Pancreas (tissue), 10 donors: ENCODE data around the gene TENM3. TPM values are rescaled to one million over a fixed set of nuclear protein-coding genes. Genes with fewer than 3 reads are reported as not detected.

Experiments
- ATAC-seq, 4 donors: fragments of 200-7000 bp; cut with Tn5 transposase; one replicate each; pipeline versions ENCODE4 v1.8.0 to v1.9.1; 2020; ENCODE audit warnings: mild to moderate bottlenecking in 4 of 4, moderate library complexity in 4 of 4
- DNase-seq, 6 donors: peaks; one replicate each; pipeline ENCODE4 v3.0.0-alpha.2; 2020
- FAIRE-seq: peaks from 2 replicates; lab custom pipeline; 2012; peaks lifted over from hg19 to GRCh38; lab: Jason Lieb, UNC
- H3K27ac ChIP-seq, 4 donors: fragments of 200-600 bp; sonication (generic); 1 replicate in 3 of 4; 2 replicates in 1 of 4; pipeline versions ENCODE4 v1.5.0 to v1.8.0; 2020
- H3K27me3 ChIP-seq, 4 donors: fragments of 200-600 bp; one replicate each; pipeline ENCODE4 v1.8.0; 2021
- H3K36me3 ChIP-seq, 3 donors: fragments of 200-600 bp; sonication (generic) in 1 of 3; one replicate each; pipeline versions ENCODE4 v1.5.0 to v1.8.0; 2020 to 2021
- H3K4me1 ChIP-seq, 3 donors: fragments of 200-600 bp; one replicate each; pipeline ENCODE4 v1.8.0; 2021
- H3K4me3 ChIP-seq, 4 donors: fragments of 200-600 bp; sonication (generic) in 2 of 4; one replicate each; pipeline versions ENCODE4 v1.5.0 to v1.8.0; 2020 to 2021
- H3K9me3 ChIP-seq, 4 donors: fragments of 200-600 bp; one replicate each; pipeline ENCODE4 v1.8.0; 2021
- WGBS, 2 donors: extraction: QIAGEN DNeasy Blood & Tissue Kit; methylation state at CpG; one replicate each; pipeline ENCODE4 v1.1.7; 2013; 5-methylcytosine and 5-hydroxymethylcytosine counted together
- intact Hi-C, 3 donors: fragments of 100-400 bp; cut with DNase I; formaldehyde crosslinking; loops; one replicate each; pipeline versions ENCODE4 v1.11.1 to v1.14.2; 2022
- polyA plus RNA-seq, 2 donors: library from polyadenylated mRNA; stranded (reverse); fragments of 200-250 nt; gene quantifications; one replicate each; pipeline ENCODE4 v1.2.3, GENCODE V29; 2013
- total RNA-seq, 6 donors: library from RNA; stranded (reverse); fragmentation: NEBNext Ultra II Directional in 4 of 6; extraction: Animal tissue kit (Norgen Biotek cat#: 25700) in 4 of 6; gene quantifications; one replicate each; pipeline versions ENCODE4 v1.2.1 to v1.2.4, GENCODE V29; 2021 to 2023
- TF ChIP-seq, protein P1 (sequence below), 4 donors: fragments of 200-600 bp; sonication (generic) in 3 of 4; IDR thresholded peaks; one replicate each; pipeline versions ENCODE4 v1.5.0 to v1.8.0; 2021; ENCODE audit warnings: antibody characterized with exemption in 4 of 4
- donor health status: healthy with polysubstance abuse.
- donor health status: DM: no; HTN: no; CAD: no; lungs with moderate emphysema.
- donor health status: DM: no; HTN: no; CAD: no.
- donor health status: control.
- donor health status: control.
- donor health status: Bipolar disorder and iron deficiency.
- donor health status: DM: yes; HTN: yes; CAD: no.
- donor health status: DM: no; HTN: no; CAD: no.
- donor health status: DM: no; HTN: no; CAD: no.
- donor health status: DM: yes; HTN: yes; CAD: no.

TENM3 gene
- total and polyA plus RNA-seq, 8 donors = 0.99 to 6.1 (median 4.4) TPM

DNA sequence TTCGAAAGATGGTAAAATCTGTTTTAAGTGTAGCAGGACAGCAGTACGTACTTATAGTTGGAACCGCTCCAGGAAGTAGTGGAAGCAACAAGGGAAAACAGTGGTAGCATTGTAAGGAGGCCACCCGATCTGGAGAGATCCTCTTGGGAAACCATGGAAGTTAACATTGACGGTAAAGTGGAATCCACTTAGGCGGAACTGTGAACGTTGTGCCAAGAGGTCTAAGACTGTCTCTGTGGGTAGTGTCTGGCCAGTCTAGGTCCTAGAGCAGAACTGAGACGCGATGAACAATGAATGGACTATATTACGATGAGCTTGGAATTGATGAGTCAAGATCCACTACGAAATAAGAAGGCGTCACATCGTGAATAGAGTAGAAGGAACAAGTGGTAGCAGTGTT, 124.0 kb downstream of the TENM3 start:
- Histone ChIP-seq H3K4me1 (no peaks in the 10 kb centered on the region), H3K9me3 (no peaks in the 10 kb centered on the region), H3K27ac (no peak overlapping the region), H3K4me3 (no peak overlapping the region), H3K27me3 (no peaks in the 10 kb centered on the region), H3K36me3 (no peaks in the 10 kb centered on the region)
- ATAC-seq (no peak), DNase-seq (no peak), FAIRE-seq (no peak)
- intact Hi-C loops = no loop called here
- TF ChIP-seq, protein P1, sequence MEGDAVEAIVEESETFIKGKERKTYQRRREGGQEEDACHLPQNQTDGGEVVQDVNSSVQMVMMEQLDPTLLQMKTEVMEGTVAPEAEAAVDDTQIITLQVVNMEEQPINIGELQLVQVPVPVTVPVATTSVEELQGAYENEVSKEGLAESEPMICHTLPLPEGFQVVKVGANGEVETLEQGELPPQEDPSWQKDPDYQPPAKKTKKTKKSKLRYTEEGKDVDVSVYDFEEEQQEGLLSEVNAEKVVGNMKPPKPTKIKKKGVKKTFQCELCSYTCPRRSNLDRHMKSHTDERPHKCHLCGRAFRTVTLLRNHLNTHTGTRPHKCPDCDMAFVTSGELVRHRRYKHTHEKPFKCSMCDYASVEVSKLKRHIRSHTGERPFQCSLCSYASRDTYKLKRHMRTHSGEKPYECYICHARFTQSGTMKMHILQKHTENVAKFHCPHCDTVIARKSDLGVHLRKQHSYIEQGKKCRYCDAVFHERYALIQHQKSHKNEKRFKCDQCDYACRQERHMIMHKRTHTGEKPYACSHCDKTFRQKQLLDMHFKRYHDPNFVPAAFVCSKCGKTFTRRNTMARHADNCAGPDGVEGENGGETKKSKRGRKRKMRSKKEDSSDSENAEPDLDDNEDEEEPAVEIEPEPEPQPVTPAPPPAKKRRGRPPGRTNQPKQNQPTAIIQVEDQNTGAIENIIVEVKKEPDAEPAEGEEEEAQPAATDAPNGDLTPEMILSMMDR (IDR thresholded peaks at IDR 0.05) = no peak
- 75 to 80% methylated on average over 13 of the region's 13 CpGs for WGBS, 2 donors

DNA sequence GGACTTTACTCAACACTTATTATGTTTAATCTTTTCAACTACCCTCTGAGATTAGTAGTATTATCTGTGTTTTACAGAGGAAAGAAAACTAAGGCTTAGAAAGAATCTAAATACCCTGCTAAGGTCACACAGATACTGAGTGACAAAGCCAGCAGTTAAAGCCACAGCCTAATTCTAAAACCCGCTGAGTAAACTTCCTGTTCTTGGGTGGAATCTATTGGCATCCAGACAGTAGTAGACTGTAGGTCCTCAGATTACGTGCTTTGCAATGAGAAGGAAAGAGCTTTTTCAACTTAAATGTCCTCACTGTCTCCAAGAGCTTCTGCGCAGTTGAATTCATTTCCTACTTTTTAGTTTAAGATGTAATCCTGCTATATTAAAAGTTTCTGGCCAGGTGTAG, 126.0 kb downstream of the TENM3 start:
- FAIRE-seq = no peak

DNA sequence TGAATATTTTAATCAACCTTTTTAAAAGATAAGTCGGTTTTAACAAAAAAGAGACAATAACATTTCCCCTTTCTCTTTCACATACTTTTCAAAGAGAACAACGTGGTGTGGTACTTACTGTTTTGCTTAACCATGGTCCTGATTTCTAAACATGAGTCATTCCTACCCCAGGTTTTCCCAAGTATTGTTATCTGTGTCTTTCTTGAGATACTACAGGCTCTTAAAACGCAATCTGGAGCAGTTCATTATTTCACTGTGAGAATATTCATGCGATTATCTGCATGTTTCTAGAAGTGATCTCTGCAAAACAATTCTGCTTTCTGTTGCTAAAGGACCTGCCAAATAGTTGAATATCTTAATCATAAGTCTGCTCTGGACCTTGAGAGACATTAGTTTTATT, 127.3 kb downstream of the TENM3 start:
- no peak overlapping the region for H3K4me3 ChIP-seq
- no peaks in the 10 kb centered on the region for H3K4me1 ChIP-seq
- no peaks in the 10 kb centered on the region for H3K36me3 ChIP-seq
- FAIRE-seq (no peak), ATAC-seq (no peak), DNase-seq (no peak)
- H3K27me3 ChIP-seq = no peaks in the 10 kb centered on the region
- intact Hi-C loops = no loop called here
- WGBS, 2 donors = 64 to 77% methylated on average over 4 of the region's 4 CpGs
- no peaks in the 10 kb centered on the region for H3K9me3 ChIP-seq
- H3K27ac ChIP-seq = no peak overlapping the region
- TF ChIP-seq, protein P1 (IDR thresholded peaks at IDR 0.05) = no peak

More for the DNA sequence above, 126.0 kb downstream of the TENM3 start:
- H3K4me1 ChIP-seq = no peaks in the 10 kb centered on the region
- no peak overlapping the region for H3K4me3 ChIP-seq
- no peak for DNase-seq
- H3K36me3 ChIP-seq = no peaks in the 10 kb centered on the region
- no peak for ATAC-seq
- intact Hi-C loops = no loop called here
- TF ChIP-seq, protein P1 (IDR thresholded peaks at IDR 0.05) = no peak
- H3K9me3 ChIP-seq = no peaks in the 10 kb centered on the region
- no peak overlapping the region for H3K27ac ChIP-seq
- H3K27me3 ChIP-seq = no peaks in the 10 kb centered on the region
- 62 to 65% methylated on average over 3 of the region's 3 CpGs for WGBS, 2 donors

DNA sequence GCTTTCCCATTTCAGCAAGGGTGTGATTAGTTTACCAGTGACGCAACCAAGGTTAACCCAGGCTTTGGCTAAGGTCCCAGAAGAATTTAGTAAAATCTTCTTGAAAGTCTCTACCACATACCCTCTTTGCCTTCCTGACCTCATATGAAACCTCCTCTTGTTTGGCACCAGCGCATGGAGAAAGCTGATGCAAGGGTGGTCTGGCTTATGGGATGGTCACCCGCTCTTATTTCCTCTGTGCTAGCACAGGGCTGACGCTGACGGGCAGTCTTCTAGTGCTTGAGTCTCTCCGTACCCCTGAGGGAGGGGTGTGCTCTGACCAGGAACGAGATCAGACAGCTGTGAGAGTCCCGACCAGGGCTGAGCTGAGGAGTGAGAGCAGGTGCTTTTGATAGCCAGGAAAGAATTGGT, 137.6 kb downstream of the TENM3 start:
- intact Hi-C loops = no loop called here
- DNase-seq (no peak), FAIRE-seq (no peak), ATAC-seq (no peak)
- no peak overlapping the region for H3K27ac ChIP-seq
- no peak overlapping the region for H3K4me3 ChIP-seq
- 75 to 76% methylated on average over 8 of the region's 8 CpGs for WGBS, 2 donors
- no peaks in the 10 kb centered on the region for H3K36me3 ChIP-seq
- TF ChIP-seq, protein P1 (IDR thresholded peaks at IDR 0.05) = no peak
- no peaks in the 10 kb centered on the region for H3K9me3 ChIP-seq
- H3K27me3 ChIP-seq = no peaks in the 10 kb centered on the region
- H3K4me1 ChIP-seq = no peaks in the 10 kb centered on the region

DNA sequence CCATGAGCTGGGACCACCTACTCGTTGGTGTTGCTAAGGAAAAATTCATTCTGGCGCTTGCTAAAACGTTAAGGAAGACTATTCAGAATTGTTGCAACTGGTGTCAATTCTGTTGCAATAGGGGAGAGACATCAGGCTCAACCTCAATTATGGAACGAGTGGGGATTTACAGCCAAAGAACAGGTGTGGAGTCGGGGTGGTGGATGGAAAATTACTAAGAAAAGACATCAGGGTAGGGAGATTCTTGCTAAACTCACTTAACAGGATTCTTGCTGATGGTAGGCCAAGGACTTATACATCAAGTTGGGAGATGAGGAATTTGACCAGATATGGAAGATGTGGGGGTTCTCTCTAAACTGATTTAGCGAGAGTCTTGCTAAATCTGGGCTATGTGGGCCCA, 139.7 kb downstream of the TENM3 start:
- no peak for FAIRE-seq
- intact Hi-C loops = no loop called here
- H3K9me3 ChIP-seq = no peaks in the 10 kb centered on the region

More for the DNA sequence above, 139.7 kb downstream of the TENM3 start:
- Histone ChIP-seq H3K36me3 (no peaks in the 10 kb centered on the region), H3K4me3 (no peak overlapping the region), H3K4me1 (no peaks in the 10 kb centered on the region), H3K27me3 (no peaks in the 10 kb centered on the region), H3K27ac (no peak overlapping the region)
- TF ChIP-seq, protein P1 (IDR thresholded peaks at IDR 0.05) = no peak
- ATAC-seq = no peak
- 67 to 73% methylated on average over 6 of the region's 6 CpGs for WGBS, 2 donors
- DNase-seq = no peak
